HepG2 (cell line): ENCODE results near the gene SERPINA3. TPM values are rescaled to one million over a fixed set of nuclear protein-coding genes. Genes with fewer than 3 reads are reported as not detected.

ENCODE experiments used
- CENPT ChIP-seq: sonication (generic); formaldehyde crosslinking; IDR thresholded peaks from 2 replicates; pipeline ENCODE4 v1.8.0; 2022; ENCODE audit warnings: low read depth, mild to moderate bottlenecking, moderate library complexity, missing genetic modification reagents
- ESRRA ChIP-seq: sonication (generic); formaldehyde crosslinking; IDR thresholded peaks from 2 replicates; pipeline ENCODE4 v1.5.1; 2020; ENCODE audit warnings: mild to moderate bottlenecking, low read depth, missing genetic modification reagents
- FOXP1 ChIP-seq, 2 experiments: fragments of 450-650 bp in 1 of 2; IDR thresholded peaks; 2 replicates each; pipeline ENCODE4 v1.6.1; 2017 to 2018; ENCODE audit warnings: antibody characterized with exemption in 1 of 2
- GATA4 ChIP-seq: sonication (generic); IDR thresholded peaks from 2 replicates; pipeline ENCODE4 v1.6.1; 2016; ENCODE audit warnings: antibody characterized with exemption, low read depth, borderline replicate concordance
- HHEX ChIP-seq: IDR thresholded peaks from 2 replicates; pipeline ENCODE4 v1.6.1; 2016; ENCODE audit warnings: control low read depth
- MEF2D ChIP-seq: sonication (generic); formaldehyde crosslinking; IDR thresholded peaks from 2 replicates; pipeline ENCODE4 v1.5.1; 2020; ENCODE audit warnings: mild to moderate bottlenecking, missing genetic modification reagents
- ZNF33A ChIP-seq: sonication (generic); formaldehyde crosslinking; IDR thresholded peaks from 2 replicates; pipeline ENCODE4 v1.5.1; 2020; ENCODE audit warnings: missing genetic modification reagents, mild to moderate bottlenecking, moderate library complexity, borderline replicate concordance
- ZNF430 ChIP-seq: sonication (generic); formaldehyde crosslinking; IDR thresholded peaks from 2 replicates; pipeline ENCODE4 v1.9.0; 2021; ENCODE audit warnings: mild to moderate bottlenecking, missing genetic modification reagents
- ZNF614 ChIP-seq: IDR thresholded peaks from 2 replicates; pipeline ENCODE4 v1.6.1; 2018; ENCODE audit warnings: missing biosample characterization, missing genetic modification reagents, inconsistent platforms, borderline replicate concordance
- ZNF776 ChIP-seq: sonication (generic); formaldehyde crosslinking; IDR thresholded peaks from 2 replicates; pipeline ENCODE4 v1.4.0; 2020; ENCODE audit warnings: mild to moderate bottlenecking, missing genetic modification reagents
- polyA plus RNA-seq, 8 experiments: library from polyadenylated mRNA; depleted of rRNA in 3 of 8; stranded (reverse) in 7 of 8; unstranded in 1 of 8; fragments of >200 nt; fragmentation: Illumina TruSeq in 4 of 8; extraction: Trizol in 4 of 8; gene quantifications; 2 replicates each; pipeline versions ENCODE4 v1.2.1 to v1.2.3, GENCODE V29; 2011 to 2016; ENCODE audit warnings: low read depth in 4 of 8, missing spikeins in 1 of 8, mixed read lengths in 1 of 8; ENCODE audit not compliant: insufficient read depth in 1 of 8
- total RNA-seq, 5 experiments: library from RNA; depleted of rRNA; stranded (reverse); fragments of >200 nt; fragmentation: Illumina TruSeq; extraction: Trizol; gene quantifications; 2 replicates each; pipeline ENCODE4 v1.2.3, GENCODE V29; 2016; ENCODE audit warnings: low read depth in 1 of 5
- TF ChIP-seq, protein P1 (sequence below): IDR thresholded peaks from 2 replicates; pipeline ENCODE4 v1.6.1; 2016; ENCODE audit warnings: missing biosample characterization, missing genetic modification reagents, low read depth
- TF ChIP-seq, protein P2 (sequence below): IDR thresholded peaks from 2 replicates; pipeline ENCODE4 v1.6.1; 2016; ENCODE audit warnings: low read depth
- TF ChIP-seq, protein P3 (sequence below): sonication (generic); formaldehyde crosslinking; IDR thresholded peaks from 2 replicates; pipeline ENCODE4 v1.4.0; 2020; ENCODE audit warnings: mild to moderate bottlenecking, missing genetic modification reagents
- TF ChIP-seq, protein P4 (sequence below): sonication (generic); formaldehyde crosslinking; IDR thresholded peaks from 2 replicates; pipeline ENCODE4 v1.4.0; 2020; ENCODE audit warnings: mild to moderate bottlenecking, low read depth, missing genetic modification reagents
- TF ChIP-seq, protein P5 (sequence below): sonication (generic); formaldehyde crosslinking; IDR thresholded peaks from 2 replicates; pipeline ENCODE4 v1.8.0; 2022; ENCODE audit warnings: mild to moderate bottlenecking, missing genetic modification reagents, moderate library complexity
- TF ChIP-seq, protein P6 (sequence below): sonication (generic); formaldehyde crosslinking; IDR thresholded peaks from 2 replicates; pipeline ENCODE4 v1.4.0; 2020; ENCODE audit warnings: mild to moderate bottlenecking, missing genetic modification reagents

Gene SERPINA3
- total and polyA plus RNA-seq, 2 of the 13 experiments (the other 11 are each of a cell fraction or from before 2014, with no cell fraction given), result 825 to 2,200 TPM

DNA sequence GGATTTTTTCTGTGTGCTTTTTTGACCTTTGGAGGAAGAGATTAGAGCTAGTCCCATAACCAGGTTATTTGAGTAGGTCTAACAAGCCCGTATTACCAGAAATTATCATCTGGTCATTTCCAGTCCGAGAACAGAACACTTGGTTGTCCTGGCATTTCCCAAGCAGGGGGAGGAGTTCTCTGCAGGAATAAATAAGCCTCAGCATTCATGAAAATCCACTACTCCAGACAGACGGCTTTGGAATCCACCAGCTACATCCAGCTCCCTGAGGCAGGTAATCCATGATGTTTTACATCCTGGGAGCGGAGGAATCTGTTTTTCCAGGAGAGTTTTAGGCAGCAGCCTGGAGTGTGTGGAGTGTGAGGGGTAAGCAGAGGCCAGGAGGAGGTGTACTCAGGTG is at the start of gene SERPINA3 (continued):
- TF ChIP-seq, protein P1, sequence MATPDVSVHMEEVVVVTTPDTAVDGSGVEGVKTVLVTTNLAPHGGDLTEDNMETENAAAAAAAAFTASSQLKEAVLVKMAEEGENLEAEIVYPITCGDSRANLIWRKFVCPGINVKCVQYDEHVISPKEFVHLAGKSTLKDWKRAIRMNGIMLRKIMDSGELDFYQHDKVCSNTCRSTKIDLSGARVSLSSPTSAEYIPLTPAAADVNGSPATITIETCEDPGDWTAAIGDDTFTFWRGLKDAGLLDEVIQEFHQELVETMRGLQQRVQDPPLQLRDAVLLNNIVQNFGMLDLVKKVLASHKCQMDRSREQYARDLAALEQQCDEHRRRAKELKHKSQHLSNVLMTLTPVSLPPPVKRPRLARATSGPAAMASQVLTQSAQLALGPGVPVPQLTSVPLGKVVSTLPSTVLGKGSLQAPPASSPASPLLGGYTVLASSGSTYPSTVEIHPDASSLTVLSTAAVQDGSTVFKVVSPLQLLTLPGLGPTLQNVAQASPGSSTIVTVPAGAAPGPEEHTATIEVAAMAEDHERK (CRISPR knock-in tag), result no peak
- TF ChIP-seq, protein P2, sequence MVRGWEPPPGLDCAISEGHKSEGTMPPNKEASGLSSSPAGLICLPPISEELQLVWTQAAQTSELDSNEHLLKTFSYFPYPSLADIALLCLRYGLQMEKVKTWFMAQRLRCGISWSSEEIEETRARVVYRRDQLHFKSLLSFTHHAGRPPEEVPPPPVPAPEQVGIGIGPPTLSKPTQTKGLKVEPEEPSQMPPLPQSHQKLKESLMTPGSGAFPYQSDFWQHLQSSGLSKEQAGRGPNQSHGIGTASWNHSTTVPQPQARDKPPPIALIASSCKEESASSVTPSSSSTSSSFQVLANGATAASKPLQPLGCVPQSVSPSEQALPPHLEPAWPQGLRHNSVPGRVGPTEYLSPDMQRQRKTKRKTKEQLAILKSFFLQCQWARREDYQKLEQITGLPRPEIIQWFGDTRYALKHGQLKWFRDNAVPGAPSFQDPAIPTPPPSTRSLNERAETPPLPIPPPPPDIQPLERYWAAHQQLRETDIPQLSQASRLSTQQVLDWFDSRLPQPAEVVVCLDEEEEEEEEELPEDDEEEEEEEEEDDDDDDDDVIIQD (CRISPR knock-in tag), result no peak
- TF ChIP-seq, protein P3, sequence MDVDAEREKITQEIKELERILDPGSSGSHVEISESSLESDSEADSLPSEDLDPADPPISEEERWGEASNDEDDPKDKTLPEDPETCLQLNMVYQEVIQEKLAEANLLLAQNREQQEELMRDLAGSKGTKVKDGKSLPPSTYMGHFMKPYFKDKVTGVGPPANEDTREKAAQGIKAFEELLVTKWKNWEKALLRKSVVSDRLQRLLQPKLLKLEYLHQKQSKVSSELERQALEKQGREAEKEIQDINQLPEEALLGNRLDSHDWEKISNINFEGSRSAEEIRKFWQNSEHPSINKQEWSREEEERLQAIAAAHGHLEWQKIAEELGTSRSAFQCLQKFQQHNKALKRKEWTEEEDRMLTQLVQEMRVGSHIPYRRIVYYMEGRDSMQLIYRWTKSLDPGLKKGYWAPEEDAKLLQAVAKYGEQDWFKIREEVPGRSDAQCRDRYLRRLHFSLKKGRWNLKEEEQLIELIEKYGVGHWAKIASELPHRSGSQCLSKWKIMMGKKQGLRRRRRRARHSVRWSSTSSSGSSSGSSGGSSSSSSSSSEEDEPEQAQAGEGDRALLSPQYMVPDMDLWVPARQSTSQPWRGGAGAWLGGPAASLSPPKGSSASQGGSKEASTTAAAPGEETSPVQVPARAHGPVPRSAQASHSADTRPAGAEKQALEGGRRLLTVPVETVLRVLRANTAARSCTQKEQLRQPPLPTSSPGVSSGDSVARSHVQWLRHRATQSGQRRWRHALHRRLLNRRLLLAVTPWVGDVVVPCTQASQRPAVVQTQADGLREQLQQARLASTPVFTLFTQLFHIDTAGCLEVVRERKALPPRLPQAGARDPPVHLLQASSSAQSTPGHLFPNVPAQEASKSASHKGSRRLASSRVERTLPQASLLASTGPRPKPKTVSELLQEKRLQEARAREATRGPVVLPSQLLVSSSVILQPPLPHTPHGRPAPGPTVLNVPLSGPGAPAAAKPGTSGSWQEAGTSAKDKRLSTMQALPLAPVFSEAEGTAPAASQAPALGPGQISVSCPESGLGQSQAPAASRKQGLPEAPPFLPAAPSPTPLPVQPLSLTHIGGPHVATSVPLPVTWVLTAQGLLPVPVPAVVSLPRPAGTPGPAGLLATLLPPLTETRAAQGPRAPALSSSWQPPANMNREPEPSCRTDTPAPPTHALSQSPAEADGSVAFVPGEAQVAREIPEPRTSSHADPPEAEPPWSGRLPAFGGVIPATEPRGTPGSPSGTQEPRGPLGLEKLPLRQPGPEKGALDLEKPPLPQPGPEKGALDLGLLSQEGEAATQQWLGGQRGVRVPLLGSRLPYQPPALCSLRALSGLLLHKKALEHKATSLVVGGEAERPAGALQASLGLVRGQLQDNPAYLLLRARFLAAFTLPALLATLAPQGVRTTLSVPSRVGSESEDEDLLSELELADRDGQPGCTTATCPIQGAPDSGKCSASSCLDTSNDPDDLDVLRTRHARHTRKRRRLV (CRISPR knock-in tag), result no peak
- TF ChIP-seq, protein P4, sequence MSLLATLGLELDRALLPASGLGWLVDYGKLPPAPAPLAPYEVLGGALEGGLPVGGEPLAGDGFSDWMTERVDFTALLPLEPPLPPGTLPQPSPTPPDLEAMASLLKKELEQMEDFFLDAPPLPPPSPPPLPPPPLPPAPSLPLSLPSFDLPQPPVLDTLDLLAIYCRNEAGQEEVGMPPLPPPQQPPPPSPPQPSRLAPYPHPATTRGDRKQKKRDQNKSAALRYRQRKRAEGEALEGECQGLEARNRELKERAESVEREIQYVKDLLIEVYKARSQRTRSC, result no peak
- TF ChIP-seq, protein P5, sequence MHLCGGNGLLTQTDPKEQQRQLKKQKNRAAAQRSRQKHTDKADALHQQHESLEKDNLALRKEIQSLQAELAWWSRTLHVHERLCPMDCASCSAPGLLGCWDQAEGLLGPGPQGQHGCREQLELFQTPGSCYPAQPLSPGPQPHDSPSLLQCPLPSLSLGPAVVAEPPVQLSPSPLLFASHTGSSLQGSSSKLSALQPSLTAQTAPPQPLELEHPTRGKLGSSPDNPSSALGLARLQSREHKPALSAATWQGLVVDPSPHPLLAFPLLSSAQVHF (CRISPR knock-in tag), result no peak
- TF ChIP-seq MEF2D (CRISPR knock-in tag) (no peak), GATA4 (peak; percentile 64; the same call in 1 of the 2 replicates), ZNF430 (CRISPR knock-in tag) (no peak), HHEX (CRISPR knock-in tag) (no peak), ZNF776 (CRISPR knock-in tag) (no peak), ZNF33A (CRISPR knock-in tag) (no peak), ZNF614 (CRISPR knock-in tag) (no peak), FOXP1 (IDR thresholded peaks at IDR 0.05) (no peak), FOXP1 (CRISPR knock-in tag; IDR thresholded peaks at IDR 0.05) (no peak), CENPT (CRISPR knock-in tag) (no peak), ESRRA (no peak)
- TF ChIP-seq, protein P6, sequence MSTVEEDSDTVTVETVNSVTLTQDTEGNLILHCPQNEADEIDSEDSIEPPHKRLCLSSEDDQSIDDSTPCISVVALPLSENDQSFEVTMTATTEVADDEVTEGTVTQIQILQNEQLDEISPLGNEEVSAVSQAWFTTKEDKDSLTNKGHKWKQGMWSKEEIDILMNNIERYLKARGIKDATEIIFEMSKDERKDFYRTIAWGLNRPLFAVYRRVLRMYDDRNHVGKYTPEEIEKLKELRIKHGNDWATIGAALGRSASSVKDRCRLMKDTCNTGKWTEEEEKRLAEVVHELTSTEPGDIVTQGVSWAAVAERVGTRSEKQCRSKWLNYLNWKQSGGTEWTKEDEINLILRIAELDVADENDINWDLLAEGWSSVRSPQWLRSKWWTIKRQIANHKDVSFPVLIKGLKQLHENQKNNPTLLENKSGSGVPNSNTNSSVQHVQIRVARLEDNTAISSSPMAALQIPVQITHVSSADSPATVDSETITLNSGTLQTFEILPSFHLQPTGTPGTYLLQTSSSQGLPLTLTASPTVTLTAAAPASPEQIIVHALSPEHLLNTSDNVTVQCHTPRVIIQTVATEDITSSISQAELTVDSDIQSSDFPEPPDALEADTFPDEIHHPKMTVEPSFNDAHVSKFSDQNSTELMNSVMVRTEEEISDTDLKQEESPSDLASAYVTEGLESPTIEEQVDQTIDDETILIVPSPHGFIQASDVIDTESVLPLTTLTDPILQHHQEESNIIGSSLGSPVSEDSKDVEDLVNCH (CRISPR knock-in tag), result no peak
